Cardiac muscle cell (in vitro differentiated cells and primary cell): Measurements from ENCODE around the gene LAMA4. TPM values are rescaled to one million over a fixed set of nuclear protein-coding genes. Genes with fewer than 3 reads are reported as not detected.

ENCODE experiments used
- DNase-seq, 2 donors: peaks; one replicate each; pipeline versions ENCODE4 v3.0.0 to v3.0.0-alpha.2; 2010 to 2017; ENCODE audit warnings: low read depth in 1 of 2, low spot score in 1 of 2
- H3K27ac ChIP-seq: fragments of 200-600 bp; sonication (generic); 2 replicates; pipeline ENCODE4 v1.5.1; 2016
- H3K27me3 ChIP-seq: fragments of 200-600 bp; sonication (generic); 2 replicates; pipeline ENCODE4 v1.6.0; 2016; ENCODE audit warnings: control low read depth
- H3K36me3 ChIP-seq: fragments of 200-600 bp; sonication (generic); 2 replicates; pipeline ENCODE4 v1.5.1; 2016; ENCODE audit warnings: control low read depth
- H3K4me1 ChIP-seq: fragments of 200-600 bp; sonication (generic); 2 replicates; pipeline ENCODE4 v1.8.1; 2017; ENCODE audit warnings: low read depth, mild to moderate bottlenecking, mixed run types
- H3K4me3 ChIP-seq: fragments of 200-600 bp; sonication (generic); 2 replicates; pipeline ENCODE4 v1.5.1; 2016; ENCODE audit warnings: mild to moderate bottlenecking
- H3K9me3 ChIP-seq: fragments of 200-600 bp; sonication (generic); 2 replicates; pipeline ENCODE4 v1.5.1; 2017; ENCODE audit warnings: low read depth, mild to moderate bottlenecking, control low read depth
- polyA plus RNA-seq: library from polyadenylated mRNA; unstranded; fragments of >200 nt; fragmentation: Nextera tagmentation; extraction: Ambion mirVana; gene quantifications from 2 replicates; pipeline ENCODE4 v1.2.1, GENCODE V29; 2016
- total RNA-seq: library from RNA; depleted of rRNA; stranded (reverse); fragments of >200 nt; gene quantifications from 2 replicates; pipeline ENCODE4 v1.2.3, GENCODE V29; 2016
- TF ChIP-seq, protein P1 (sequence below): IDR thresholded peaks from 2 replicates; pipeline ENCODE4 v1.5.1; 2012; ENCODE audit warnings: low read depth, mild to moderate bottlenecking, low read length

The LAMA4 gene
- total and polyA plus RNA-seq, 2 experiments from 2014 or later: 162 to 304 TPM

DNA sequence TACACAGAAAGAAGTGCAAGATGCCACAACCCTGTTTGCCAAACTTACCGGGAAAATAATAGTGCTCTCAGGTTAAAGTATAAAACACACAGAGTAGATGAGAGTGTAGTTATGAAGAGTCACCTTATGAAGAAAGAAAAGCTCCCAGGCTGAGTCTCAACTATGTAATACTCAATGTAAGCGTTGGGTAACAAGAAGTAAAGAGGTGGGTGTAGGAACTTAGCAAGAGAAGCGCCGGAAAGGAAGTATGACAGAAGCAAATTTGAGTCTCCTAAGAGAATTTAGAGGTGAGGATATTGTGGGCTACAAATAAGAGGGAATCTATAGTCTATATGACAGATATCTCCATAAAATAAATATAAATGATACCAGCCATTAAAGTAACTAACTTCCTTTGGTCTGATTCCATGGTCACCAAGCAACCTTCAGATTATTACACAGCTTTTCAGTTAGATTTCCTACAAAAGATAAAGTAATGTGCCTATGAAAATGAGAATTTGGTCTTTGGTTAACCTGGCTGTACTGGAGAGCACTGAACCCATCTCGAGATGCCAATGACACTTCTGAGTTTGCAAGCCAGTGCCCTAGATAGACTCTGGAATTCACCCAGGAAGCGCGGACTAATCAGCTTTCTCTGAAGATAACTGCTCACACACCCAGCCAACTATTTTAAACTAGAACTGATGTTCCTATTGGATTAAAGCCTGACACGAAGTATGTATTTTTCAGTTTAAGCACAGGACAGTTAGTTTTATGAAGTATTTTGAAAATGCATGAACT lies 168.9 kb downstream of the LAMA4 start:
- peak in 1 of 2 donors; percentile 16 for DNase-seq
- H3K27me3 ChIP-seq: no peaks in the 10 kb centered on the region
- no peaks in the 10 kb centered on the region for H3K9me3 ChIP-seq
- peaks cover 4% of the 10 kb centered on the region for H3K4me1 ChIP-seq
- no peak overlapping the region for H3K4me3 ChIP-seq
- TF ChIP-seq, protein P1, sequence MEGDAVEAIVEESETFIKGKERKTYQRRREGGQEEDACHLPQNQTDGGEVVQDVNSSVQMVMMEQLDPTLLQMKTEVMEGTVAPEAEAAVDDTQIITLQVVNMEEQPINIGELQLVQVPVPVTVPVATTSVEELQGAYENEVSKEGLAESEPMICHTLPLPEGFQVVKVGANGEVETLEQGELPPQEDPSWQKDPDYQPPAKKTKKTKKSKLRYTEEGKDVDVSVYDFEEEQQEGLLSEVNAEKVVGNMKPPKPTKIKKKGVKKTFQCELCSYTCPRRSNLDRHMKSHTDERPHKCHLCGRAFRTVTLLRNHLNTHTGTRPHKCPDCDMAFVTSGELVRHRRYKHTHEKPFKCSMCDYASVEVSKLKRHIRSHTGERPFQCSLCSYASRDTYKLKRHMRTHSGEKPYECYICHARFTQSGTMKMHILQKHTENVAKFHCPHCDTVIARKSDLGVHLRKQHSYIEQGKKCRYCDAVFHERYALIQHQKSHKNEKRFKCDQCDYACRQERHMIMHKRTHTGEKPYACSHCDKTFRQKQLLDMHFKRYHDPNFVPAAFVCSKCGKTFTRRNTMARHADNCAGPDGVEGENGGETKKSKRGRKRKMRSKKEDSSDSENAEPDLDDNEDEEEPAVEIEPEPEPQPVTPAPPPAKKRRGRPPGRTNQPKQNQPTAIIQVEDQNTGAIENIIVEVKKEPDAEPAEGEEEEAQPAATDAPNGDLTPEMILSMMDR: no peak
- peaks cover 4% of the 10 kb centered on the region for H3K36me3 ChIP-seq
- H3K27ac ChIP-seq: no peak overlapping the region

DNA sequence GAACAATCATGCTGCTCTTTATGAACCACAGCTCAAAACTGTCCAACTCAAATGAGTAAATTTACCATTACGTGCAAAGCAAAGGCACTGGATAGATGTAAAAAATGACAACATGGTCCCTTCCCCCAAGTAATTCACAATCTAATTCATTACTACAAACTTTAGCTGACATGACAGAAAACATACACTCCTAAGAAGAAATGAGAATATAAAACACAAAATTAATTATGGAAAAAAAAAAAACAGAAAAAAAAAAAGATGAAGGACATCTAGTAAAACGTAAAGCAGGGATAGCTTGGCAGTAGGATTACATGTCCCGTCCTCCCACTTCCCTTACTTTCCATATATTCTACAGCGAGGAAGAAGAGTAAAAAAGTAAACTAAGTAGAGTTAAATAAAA lies 172.8 kb downstream of the LAMA4 start:
- Histone ChIP-seq H3K27ac (no peak overlapping the region), H3K27me3 (no peaks in the 10 kb centered on the region), H3K9me3 (no peaks in the 10 kb centered on the region), H3K36me3 (peaks cover 23% of the 10 kb centered on the region), H3K4me1 (no peaks in the 10 kb centered on the region), H3K4me3 (no peak overlapping the region)
- TF ChIP-seq, protein P1: no peak
- no peak for DNase-seq

DNA sequence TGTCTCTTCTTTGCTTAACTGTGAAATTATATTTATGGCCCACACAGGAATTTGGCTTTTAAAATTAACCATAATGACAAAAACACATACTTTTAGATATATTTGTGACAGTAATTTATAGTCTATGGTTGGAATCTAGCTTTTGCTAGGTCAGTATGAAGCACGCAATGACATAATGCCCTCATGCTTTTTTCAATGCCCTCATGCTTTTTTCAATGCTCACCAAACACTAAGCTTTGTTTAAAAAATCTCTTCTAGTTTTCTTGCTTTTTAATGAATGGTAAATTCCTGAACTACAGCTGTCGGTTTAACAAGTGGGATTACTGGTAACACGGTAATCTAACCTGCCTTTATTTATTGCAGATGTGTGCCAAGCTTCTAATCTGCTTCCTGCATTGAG lies 187.8 kb downstream of the LAMA4 start:
- Histone ChIP-seq H3K9me3 (no peaks in the 10 kb centered on the region), H3K36me3 (peaks cover 17% of the 10 kb centered on the region), H3K4me3 (no peak overlapping the region), H3K4me1 (no peaks in the 10 kb centered on the region), H3K27ac (no peak overlapping the region), H3K27me3 (no peaks in the 10 kb centered on the region)
- TF ChIP-seq, protein P1: no peak
- no peak for DNase-seq

DNA sequence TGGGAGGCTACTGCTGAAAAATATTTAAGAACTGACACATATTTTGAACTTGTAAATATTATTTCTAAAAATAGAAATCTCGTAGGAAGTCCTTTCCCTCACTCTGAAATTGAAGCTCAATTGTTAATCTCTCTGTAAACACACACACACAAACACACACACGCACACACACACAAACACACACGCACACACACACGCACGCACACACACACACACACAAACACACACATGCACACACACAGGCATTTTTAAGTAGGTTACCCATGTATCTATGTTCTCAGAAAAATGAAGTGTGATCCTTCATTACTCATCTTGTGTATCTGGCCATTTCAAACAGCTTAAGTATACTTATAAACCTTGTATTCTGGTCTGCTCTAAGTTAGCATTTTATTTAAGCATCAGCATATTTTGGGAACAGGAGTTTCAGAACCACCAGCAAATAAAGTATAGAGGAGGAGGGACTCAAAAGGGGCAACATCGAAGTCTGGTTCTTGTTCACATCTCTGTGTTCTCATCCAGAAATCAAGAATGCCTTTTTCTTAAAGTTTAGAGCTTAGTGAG lies 188.9 kb downstream of the LAMA4 start:
- H3K4me1 ChIP-seq: no peaks in the 10 kb centered on the region
- H3K27me3 ChIP-seq: no peaks in the 10 kb centered on the region
- no peak overlapping the region for H3K27ac ChIP-seq
- DNase-seq: no peak
- H3K36me3 ChIP-seq: peaks cover 9% of the 10 kb centered on the region
- no peaks in the 10 kb centered on the region for H3K9me3 ChIP-seq
- TF ChIP-seq, protein P1: no peak
- H3K4me3 ChIP-seq: no peak overlapping the region

DNA sequence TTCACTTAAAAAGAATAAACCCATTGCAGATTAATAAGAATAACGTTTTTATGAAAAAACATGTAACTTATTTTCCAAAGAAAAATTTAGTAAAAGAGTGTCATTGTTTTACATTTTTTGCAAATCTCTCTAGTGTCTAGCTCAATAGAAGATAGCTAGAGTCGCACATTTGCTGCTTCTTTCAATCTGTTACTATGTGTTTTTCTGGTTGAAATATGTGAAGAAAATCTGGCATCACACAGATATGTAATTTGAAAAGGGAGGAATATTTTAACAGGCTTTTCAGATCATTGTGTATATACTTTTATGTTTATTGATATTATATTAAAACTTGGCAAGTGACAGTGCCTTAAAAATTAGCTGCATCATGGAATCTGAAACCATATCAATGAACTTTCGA lies 191.4 kb downstream of the LAMA4 start:
- H3K4me1 ChIP-seq: no peaks in the 10 kb centered on the region
- H3K4me3 ChIP-seq: no peak overlapping the region
- H3K9me3 ChIP-seq: no peaks in the 10 kb centered on the region
- TF ChIP-seq, protein P1: no peak
- H3K27me3 ChIP-seq: no peaks in the 10 kb centered on the region
- DNase-seq: no peak
- no peak overlapping the region for H3K27ac ChIP-seq
- H3K36me3 ChIP-seq: no peaks in the 10 kb centered on the region
